Adrenal gland (tissue), 12 donors: ENCODE measurements around the gene RAB3IL1. TPM values are rescaled to one million over a fixed set of nuclear protein-coding genes. Genes with fewer than 3 reads are reported as not detected.

ENCODE experiments used
- DNase-seq, 7 donors: peaks; one replicate each; pipeline ENCODE4 v3.0.0-alpha.2; 2019 to 2020
- H3K27ac ChIP-seq, 5 donors: fragments of 200-600 bp; sonication (generic) in 4 of 5; 1 replicate in 3 of 5; 2 replicates in 2 of 5; pipeline versions ENCODE4 v1.5.1 to v1.8.0; 2016 to 2020; ENCODE audit warnings: mild to moderate bottlenecking in 1 of 5
- H3K27me3 ChIP-seq: fragments of 200-600 bp; 2 replicates; pipeline ENCODE4 v1.8.0; 2021
- H3K36me3 ChIP-seq, 2 donors: fragments of 200-600 bp; replicated peaks in 1 of 2; 1 replicate in 1 of 2; 2 replicates in 1 of 2; pipeline versions ENCODE4 v1.5.1 to v1.8.0; 2018 to 2022
- H3K4me1 ChIP-seq, 2 donors: fragments of 200-600 bp; replicated peaks in 1 of 2; 1 replicate in 1 of 2; 2 replicates in 1 of 2; pipeline versions ENCODE4 v1.5.1 to v1.8.0; 2018 to 2021
- H3K4me3 ChIP-seq, 4 donors: fragments of 200-600 bp; sonication (generic) in 3 of 4; one replicate each; pipeline ENCODE4 v1.5.1; 2016 to 2018
- H3K9me3 ChIP-seq, 3 donors: fragments of 200-600 bp; sonication (generic) in 1 of 3; replicated peaks in 1 of 3; 1 replicate in 2 of 3; 2 replicates in 1 of 3; pipeline versions ENCODE4 v1.5.1 to v1.8.0; 2016 to 2021
- CTCF ChIP-seq, 6 experiments: fragments of 450-650 bp in 4 of 6; fragments of 200-600 bp in 2 of 6; sonication (generic) in 1 of 6; IDR thresholded peaks; 1 replicate in 5 of 6; 2 replicates in 1 of 6; pipeline versions ENCODE4 v1.5.1 to v1.8.0; 2016 to 2021; ENCODE audit warnings: antibody characterized with exemption in 6 of 6, mild to moderate bottlenecking in 2 of 6, moderate library complexity in 1 of 6
- POLR2A ChIP-seq, 2 donors: fragments of 450-650 bp; IDR thresholded peaks; one replicate each; pipeline ENCODE4 v1.6.1; 2017; ENCODE audit warnings: antibody characterized with exemption in 2 of 2, mild to moderate bottlenecking in 2 of 2, moderate library complexity in 1 of 2
- WGBS, 4 donors: extraction: QIAGEN DNeasy Blood & Tissue Kit in 2 of 4; methylation state at CpG; one replicate each; pipeline versions ENCODE4 v1.1.5 to v1.1.7; 2013 to 2017; 5-methylcytosine and 5-hydroxymethylcytosine counted together
- intact Hi-C, 2 donors: fragments of 100-400 bp; cut with DNase I; formaldehyde crosslinking; loops; one replicate each; pipeline versions ENCODE4 v1.14.1 to v1.15.0; 2022 to 2023
- polyA plus RNA-seq, 3 donors: library from polyadenylated mRNA; stranded (reverse); fragments of 200-250 nt in 2 of 3; fragments of 350-450 nt in 1 of 3; fragmentation: Illumina TruSeq in 1 of 3; extraction: RNeasy Lipid Tissue Mini Kit (QIAGEN cat#74804) in 1 of 3; gene quantifications; one replicate each; pipeline ENCODE4 v1.2.3, GENCODE V29; 2013 to 2014
- total RNA-seq, 9 donors: library from RNA; depleted of rRNA in 4 of 9; stranded (reverse); fragments of >200 nt in 4 of 9; fragments of 120-200 nt in 1 of 9; fragmentation: NEBNext Ultra II Directional in 1 of 9; extraction: Animal tissue kit (Norgen Biotek cat#: 25700) in 1 of 9; gene quantifications; one replicate each; pipeline versions ENCODE4 v1.1.0 to v1.2.4, GENCODE V29; 2013 to 2023
- donor health status: healthy with polysubstance abuse.
- donor health status: Bipolar disorder and iron deficiency.
- donor health status: DM: yes; HTN: yes; CAD: no.
- donor health status: DM: no; HTN: no; CAD: no.
- donor health status: DM: no; HTN: no; CAD: no.
- donor health status: DM: yes; HTN: yes; CAD: no.

Gene RAB3IL1
- total and polyA plus RNA-seq, 12 donors, result 2.4 to 23.7 (median 17.5) TPM

DNA sequence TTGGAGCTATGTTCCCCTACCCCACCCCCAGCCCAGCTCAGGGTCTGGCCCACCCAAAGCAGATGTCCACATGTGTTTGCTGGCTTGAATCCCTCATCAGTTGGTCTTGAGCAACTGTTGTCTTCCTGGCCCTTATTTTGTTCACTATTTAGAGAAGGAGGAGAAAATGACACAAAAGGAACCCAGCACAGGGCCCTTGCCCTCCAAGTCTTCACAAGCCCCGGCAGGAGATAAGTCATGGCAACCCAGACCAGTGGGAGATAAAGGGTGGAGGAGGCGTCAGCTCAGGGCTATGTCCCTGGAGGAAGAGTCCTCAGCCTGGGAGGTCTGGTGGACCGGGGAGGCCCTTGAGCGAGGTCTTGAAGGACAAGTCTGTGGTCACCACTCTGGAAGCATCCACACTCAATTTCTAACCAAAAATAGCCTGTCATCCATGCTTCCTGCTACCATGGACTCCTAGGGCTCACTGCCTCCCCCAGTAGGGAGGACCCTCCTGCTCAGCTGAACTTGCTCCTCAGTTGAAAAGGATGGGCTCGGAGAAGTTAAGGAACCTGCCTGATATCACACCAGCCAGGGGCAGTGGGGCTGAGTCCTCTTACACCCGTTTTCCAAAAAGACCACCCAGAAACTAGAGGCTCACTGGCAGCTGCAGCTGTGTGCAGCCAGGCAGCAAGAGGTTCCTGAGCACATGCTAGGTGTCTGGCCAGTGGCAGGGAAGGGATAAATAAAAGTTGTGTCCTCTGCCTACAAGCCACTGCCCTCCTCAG lies 1.8 kb upstream of the RAB3IL1 start:
- peak overlapping the region in 2 of 5 donors; percentile 78 to 85 for H3K27ac ChIP-seq
- DNase-seq, result peak in 3 of 7 donors; percentile 27 to 50 (median 31)
- H3K36me3 ChIP-seq, result no peaks in the 10 kb centered on the region
- H3K4me3 ChIP-seq, result no peak overlapping the region
- intact Hi-C loops, result no loop called here
- no peak for TF ChIP-seq POLR2A (IDR thresholded peaks at IDR 0.05)
- 56 to 78% (median 65%) methylated on average over 5 to 6 of the region's 6 CpGs for WGBS, 4 donors
- H3K4me1 ChIP-seq, result peaks cover 13 to 27% of the 10 kb centered on the region in 2 donors
- no peaks in the 10 kb centered on the region for H3K9me3 ChIP-seq
- no peaks in the 10 kb centered on the region for H3K27me3 ChIP-seq

DNA sequence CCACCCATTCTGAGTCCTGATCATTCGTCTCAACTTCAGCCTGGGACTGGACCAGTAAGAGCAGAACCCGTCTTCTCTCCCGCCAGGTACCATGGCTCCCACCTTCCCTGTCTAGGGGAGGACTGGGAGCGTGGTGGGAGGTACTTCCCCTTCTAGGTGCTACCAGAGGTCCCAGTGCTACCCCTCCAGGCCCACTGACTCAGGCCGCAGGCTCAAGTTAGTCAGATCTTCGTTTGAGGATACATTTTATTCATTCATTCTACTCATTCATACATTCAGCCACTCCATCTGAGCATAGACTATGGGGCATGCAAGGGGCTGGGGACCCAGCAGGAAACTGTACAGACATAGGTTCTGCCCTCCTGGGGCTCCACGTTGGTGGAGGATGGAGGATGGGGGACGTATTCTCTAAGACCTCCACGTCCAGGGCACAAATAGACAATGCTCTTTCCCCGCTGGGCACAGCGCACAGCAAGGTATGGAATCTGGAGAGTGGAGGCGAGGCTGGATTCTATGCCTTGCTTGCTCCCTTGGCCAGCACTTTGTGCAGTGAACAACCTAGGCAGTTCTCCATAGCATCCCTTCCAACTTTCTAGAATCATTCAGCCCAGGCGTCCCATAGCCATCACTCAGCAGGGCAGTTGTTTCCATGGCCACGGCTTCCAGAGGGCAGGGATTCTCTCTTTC lies 1.0 kb upstream of the RAB3IL1 start:
- Histone ChIP-seq H3K4me3 (no peak overlapping the region), H3K4me1 (peaks cover 8 to 20% of the 10 kb centered on the region in 2 donors), H3K36me3 (no peaks in the 10 kb centered on the region), H3K27me3 (no peaks in the 10 kb centered on the region), H3K9me3 (no peaks in the 10 kb centered on the region), H3K27ac (peak overlapping the region in 2 of 5 donors; percentile 78 to 85)
- TF ChIP-seq CTCF (IDR thresholded peaks at IDR 0.05), result no peak
- TF ChIP-seq POLR2A (IDR thresholded peaks at IDR 0.05), result no peak
- intact Hi-C loops, result no loop called here
- peak in 4 of 7 donors; percentile 8 to 43 (median 20) for DNase-seq
- 72 to 84% (median 79%) methylated on average over 7 to 14 of the region's 14 CpGs for WGBS, 4 donors

DNA sequence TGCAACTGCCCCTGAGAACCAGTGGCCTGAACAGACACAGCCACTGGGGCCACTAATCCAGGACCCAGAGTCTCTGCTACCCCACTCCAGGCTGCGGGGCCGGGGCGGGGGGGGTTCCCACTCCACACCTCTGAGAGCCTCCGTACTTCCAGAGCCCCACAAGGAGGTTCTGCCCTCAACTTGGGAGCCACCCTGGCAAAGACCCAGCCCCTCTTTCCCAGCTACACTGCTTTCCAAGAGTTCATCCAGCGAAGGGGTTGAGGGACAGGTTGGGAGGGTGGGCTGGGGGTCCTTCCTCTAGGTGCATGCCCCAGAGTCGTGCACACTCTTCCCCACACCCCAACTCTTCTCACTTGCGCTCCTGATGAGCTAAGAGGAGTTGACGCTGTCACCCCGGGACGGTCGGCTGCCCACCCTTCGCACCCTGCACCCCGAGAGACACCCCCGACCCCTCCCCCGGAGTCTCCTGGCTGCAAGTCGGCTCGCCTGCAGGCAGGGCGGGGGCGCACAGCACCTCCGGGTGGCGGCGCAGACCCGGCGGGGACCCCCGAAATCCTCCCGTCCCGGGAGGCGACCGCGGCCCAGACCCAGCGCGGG lies 531 bp downstream of the RAB3IL1 start:
- Histone ChIP-seq H3K4me3 (peak overlapping the region in 2 of 4 donors; percentile 17 to 89), H3K4me1 (peaks cover 0 to 16% of the 10 kb centered on the region in 2 donors), H3K9me3 (no peaks in the 10 kb centered on the region), H3K36me3 (no peaks in the 10 kb centered on the region), H3K27me3 (no peaks in the 10 kb centered on the region), H3K27ac (peak overlapping the region in 3 of 5 donors; percentile 48 to 85 (median 78))
- TF ChIP-seq CTCF (IDR thresholded peaks at IDR 0.05), result no peak
- TF ChIP-seq POLR2A (IDR thresholded peaks at IDR 0.05), result no peak
- intact Hi-C loops, result no loop called here
- 0 to 12% (median 8%) methylated on average over 3 to 32 of the region's 32 CpGs for WGBS, 4 donors
- DNase-seq, result peak in 4 of 7 donors; percentile 16 to 50 (median 29)

GRCh38 chr11:61914471-61915171 lies 2.7 kb downstream of the RAB3IL1 start:
- Histone ChIP-seq H3K4me3 (no peak overlapping the region), H3K27me3 (no peaks in the 10 kb centered on the region), H3K36me3 (no peaks in the 10 kb centered on the region), H3K27ac (peak overlapping the region in 1 of 5 donors; percentile 29), H3K4me1 (peaks cover 0 to 36% of the 10 kb centered on the region in 2 donors), H3K9me3 (no peaks in the 10 kb centered on the region)
- DNase-seq, result peak in 2 of 7 donors; percentile 6 to 17
- WGBS, 4 donors, result 91 to 95% (median 92%) methylated on average over 7 of the region's 7 CpGs
- TF ChIP-seq CTCF (IDR thresholded peaks at IDR 0.05), result no peak
- no peak for TF ChIP-seq POLR2A (IDR thresholded peaks at IDR 0.05)
- intact Hi-C loops, result no loop called here
